ENCODE data around the gene FLT4. TPM values are rescaled to one million over a fixed set of nuclear protein-coding genes. Genes with fewer than 3 reads are reported as not detected.

The FLT4 gene
- total and polyA plus RNA-seq, 12 donors: 3.3 to 80.1 (median 25.5) TPM

DNA sequence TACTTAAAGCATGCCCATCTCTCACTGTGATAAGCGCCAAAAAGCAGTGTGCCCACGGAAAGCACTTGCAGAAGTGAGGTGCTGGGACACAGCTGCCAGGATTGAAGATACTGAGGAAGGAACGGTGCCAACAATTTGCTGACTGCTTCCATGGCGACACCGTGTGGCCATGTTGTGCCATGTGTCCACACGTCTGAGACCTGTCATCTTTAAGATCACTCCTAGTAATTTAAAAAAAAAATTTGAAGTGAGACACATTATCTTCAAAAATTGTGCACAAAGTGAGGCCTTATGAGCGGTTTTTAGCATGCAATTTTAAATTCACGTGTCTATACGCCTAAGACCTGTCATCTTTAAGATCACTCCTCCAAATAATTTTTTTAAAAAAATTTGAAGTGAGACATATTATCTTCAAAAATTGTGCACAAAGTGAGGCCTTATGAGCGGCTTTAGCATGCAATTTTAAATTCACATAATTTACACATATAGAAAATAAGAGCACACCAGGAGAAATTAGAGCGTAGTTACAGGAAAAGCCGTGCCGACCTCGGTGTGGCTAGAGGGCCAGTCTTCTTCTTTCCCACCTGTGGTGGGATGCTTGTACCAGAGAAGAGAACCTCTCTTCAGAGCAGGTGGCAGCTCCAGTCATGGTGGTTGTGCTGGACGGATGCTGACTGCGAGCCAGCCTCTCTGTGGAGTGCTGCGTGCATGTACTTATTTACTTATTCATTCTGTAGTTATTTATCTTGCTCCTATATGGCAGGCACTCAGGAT lies 21.4 kb upstream of the FLT4 start:
- H3K27ac ChIP-seq: no peak overlapping the region
- WGBS, 4 donors: 33 to 41% (median 38%) methylated on average over 17 of the region's 17 CpGs
- TF ChIP-seq, protein P1, sequence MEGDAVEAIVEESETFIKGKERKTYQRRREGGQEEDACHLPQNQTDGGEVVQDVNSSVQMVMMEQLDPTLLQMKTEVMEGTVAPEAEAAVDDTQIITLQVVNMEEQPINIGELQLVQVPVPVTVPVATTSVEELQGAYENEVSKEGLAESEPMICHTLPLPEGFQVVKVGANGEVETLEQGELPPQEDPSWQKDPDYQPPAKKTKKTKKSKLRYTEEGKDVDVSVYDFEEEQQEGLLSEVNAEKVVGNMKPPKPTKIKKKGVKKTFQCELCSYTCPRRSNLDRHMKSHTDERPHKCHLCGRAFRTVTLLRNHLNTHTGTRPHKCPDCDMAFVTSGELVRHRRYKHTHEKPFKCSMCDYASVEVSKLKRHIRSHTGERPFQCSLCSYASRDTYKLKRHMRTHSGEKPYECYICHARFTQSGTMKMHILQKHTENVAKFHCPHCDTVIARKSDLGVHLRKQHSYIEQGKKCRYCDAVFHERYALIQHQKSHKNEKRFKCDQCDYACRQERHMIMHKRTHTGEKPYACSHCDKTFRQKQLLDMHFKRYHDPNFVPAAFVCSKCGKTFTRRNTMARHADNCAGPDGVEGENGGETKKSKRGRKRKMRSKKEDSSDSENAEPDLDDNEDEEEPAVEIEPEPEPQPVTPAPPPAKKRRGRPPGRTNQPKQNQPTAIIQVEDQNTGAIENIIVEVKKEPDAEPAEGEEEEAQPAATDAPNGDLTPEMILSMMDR (IDR thresholded peaks at IDR 0.05): peak; percentile 25 to 66 (median 48)
- TF ChIP-seq POLR2A (IDR thresholded peaks at IDR 0.05): no peak
- intact Hi-C loops (cut with DNase I): no loop called here
- peaks cover 13% of the 10 kb centered on the region for H3K27me3 ChIP-seq
- no peaks in the 10 kb centered on the region for H3K36me3 ChIP-seq (replicated peaks in 1 of 2)
- peak; percentile 23 to 80 (median 58) for DNase-seq
- H3K4me3 ChIP-seq: no peak overlapping the region
- no peaks in the 10 kb centered on the region for H3K4me1 ChIP-seq (replicated peaks in 1 of 2)
- H3K9me3 ChIP-seq (replicated peaks in 1 of 3): no peaks in the 10 kb centered on the region

DNA sequence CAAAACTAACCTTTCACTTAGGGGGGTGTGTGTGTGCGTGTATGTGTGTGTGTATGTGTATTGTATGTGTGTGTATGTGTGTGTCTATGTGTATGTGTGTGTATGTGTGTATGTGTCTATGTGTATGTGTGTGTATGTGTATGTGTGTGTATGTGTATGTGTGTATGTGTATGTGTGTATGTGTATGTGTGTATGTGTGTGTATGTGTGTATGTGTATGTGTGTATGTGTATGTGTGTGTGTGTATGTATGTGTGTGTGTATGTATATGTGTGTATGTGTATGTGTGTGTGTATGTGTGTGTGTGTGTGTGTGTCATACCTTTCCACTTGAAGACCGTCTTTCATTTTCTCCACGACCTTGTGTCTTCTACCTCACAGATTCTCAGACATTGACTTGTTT lies 20.8 kb upstream of the FLT4 start:
- Histone ChIP-seq H3K4me3 (no peak overlapping the region), H3K36me3 (replicated peaks in 1 of 2) (no peaks in the 10 kb centered on the region), H3K27ac (no peak overlapping the region), H3K9me3 (replicated peaks in 1 of 3) (no peaks in the 10 kb centered on the region), H3K4me1 (replicated peaks in 1 of 2) (no peaks in the 10 kb centered on the region), H3K27me3 (peaks cover 13% of the 10 kb centered on the region)
- DNase-seq: no peak
- TF ChIP-seq POLR2A (IDR thresholded peaks at IDR 0.05): no peak
- intact Hi-C loops (cut with DNase I): no loop called here
- 43 to 58% (median 50%) methylated on average over 3 of the region's 3 CpGs for WGBS, 4 donors

DNA sequence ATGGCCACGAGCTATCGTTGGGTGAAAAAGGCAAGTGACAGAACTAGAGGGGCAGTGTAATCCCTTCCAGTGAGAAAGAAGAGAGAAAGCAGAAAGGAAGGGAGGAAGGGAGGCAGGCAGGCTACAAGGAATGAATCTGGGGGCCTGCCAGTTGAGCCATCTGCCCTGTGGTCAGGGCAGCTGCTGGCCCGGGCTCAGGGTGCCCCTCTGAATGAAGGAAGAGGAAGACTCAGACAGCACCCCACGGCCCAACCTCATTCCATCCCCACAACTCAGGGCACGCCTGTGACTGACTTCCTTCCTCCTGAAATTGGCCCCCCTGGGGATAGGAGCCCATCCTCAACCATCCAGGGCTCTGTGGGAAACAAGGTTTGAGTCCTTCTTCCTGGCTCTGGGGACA lies 20.3 kb upstream of the FLT4 start:
- no peak overlapping the region for H3K27ac ChIP-seq
- WGBS, 4 donors: 55 to 78% (median 60%) methylated on average over 4 to 5 of the region's 5 CpGs
- H3K4me1 ChIP-seq (replicated peaks in 1 of 2): no peaks in the 10 kb centered on the region
- TF ChIP-seq POLR2A (IDR thresholded peaks at IDR 0.05): no peak
- TF ChIP-seq, protein P1 (IDR thresholded peaks at IDR 0.05): no peak
- H3K27me3 ChIP-seq: peaks cover 13% of the 10 kb centered on the region
- DNase-seq: no peak
- no peaks in the 10 kb centered on the region for H3K9me3 ChIP-seq (replicated peaks in 1 of 3)
- intact Hi-C loops (cut with DNase I): no loop called here
- H3K4me3 ChIP-seq: no peak overlapping the region
- H3K36me3 ChIP-seq (replicated peaks in 1 of 2): no peaks in the 10 kb centered on the region

DNA sequence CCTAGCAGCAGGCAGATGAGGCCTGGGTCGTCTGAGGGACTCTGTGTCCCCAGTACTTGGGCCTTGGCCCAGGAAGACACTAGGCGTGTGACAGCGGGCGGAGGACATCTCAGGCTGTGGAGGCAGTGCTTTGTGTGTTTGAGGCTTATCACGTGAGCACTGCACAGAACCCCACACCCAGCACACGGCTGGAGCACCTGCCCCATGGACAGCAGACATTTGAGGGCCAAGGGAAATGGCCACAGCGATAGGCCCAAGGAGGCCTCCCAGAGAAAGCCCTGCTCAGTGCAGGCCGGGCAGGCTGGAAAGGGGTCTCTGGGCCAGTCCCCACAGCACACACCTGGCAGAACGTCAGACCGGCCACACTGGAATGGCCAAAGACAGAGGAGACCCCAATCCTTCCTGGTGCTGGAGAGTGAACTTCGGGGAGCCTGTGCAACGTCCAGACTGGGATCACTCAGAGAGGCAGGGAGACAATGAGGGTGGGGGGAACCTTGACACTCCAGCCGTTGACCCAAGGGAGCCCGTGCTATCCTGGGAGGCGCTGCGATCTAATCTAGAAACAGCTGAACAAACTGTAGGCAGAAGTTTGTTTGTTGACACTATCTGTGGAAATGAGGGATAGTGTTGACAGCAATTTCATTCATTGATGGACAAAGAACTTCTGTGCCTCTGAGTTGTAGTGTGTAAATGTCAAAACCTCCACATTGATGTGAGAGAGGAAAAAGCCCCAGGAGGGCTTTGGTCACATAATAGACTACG lies 19.6 kb upstream of the FLT4 start:
- Histone ChIP-seq H3K36me3 (replicated peaks in 1 of 2) (no peaks in the 10 kb centered on the region), H3K4me1 (replicated peaks in 1 of 2) (no peaks in the 10 kb centered on the region), H3K9me3 (replicated peaks in 1 of 3) (no peaks in the 10 kb centered on the region), H3K27ac (no peak overlapping the region), H3K27me3 (peaks cover 10% of the 10 kb centered on the region), H3K4me3 (no peak overlapping the region)
- intact Hi-C loops (cut with DNase I): no loop called here
- DNase-seq: no peak
- TF ChIP-seq POLR2A (IDR thresholded peaks at IDR 0.05): no peak
- 72 to 83% (median 78%) methylated on average over 13 to 17 of the region's 17 CpGs for WGBS, 4 donors

DNA sequence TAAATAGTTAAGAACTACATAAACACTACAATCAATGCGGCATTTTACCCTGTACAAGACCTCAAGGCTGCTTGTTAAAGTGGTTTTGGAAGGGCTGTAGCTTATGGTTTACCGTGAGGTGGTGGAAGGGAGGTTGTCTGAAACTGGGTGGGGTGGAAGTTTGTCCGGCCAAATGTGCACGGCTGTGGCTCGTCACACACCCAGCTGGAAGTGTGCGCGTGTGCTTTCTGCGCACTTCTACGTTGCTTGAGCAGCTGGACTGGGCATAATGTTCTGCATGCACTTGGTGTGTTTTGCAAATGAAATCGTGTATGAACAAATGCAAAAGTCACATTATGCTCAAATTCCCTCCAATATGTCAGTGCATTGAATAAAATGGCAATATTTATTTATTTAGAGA lies 17.4 kb upstream of the FLT4 start:
- Histone ChIP-seq H3K27ac (no peak overlapping the region), H3K27me3 (peaks cover 5% of the 10 kb centered on the region), H3K36me3 (replicated peaks in 1 of 2) (no peaks in the 10 kb centered on the region), H3K9me3 (replicated peaks in 1 of 3) (no peaks in the 10 kb centered on the region), H3K4me1 (replicated peaks in 1 of 2) (no peaks in the 10 kb centered on the region), H3K4me3 (no peak overlapping the region)
- 74 to 93% (median 89%) methylated on average over 10 of the region's 10 CpGs for WGBS, 4 donors
- no peak for DNase-seq
- intact Hi-C loops (cut with DNase I): no loop called here
- TF ChIP-seq, protein P1 (IDR thresholded peaks at IDR 0.05): no peak
- TF ChIP-seq POLR2A (IDR thresholded peaks at IDR 0.05): no peak
